ENCODE data around the gene EPG5.
"Not testable (repeated sequence)": the region's sequence is repeated elsewhere in the genome, so short reads cannot be mapped to it uniquely, and the experiment has no call there.

EPG5 gene

GRCh38 chr18:45967007-45967706 lies at the start of gene EPG5:
Gene EPG5 (minus strand): TSS chr18:45967329. CDS start chr18:45967239, 90 bp downstream.
- peak; percentile 92 for DNase-seq

DNA sequence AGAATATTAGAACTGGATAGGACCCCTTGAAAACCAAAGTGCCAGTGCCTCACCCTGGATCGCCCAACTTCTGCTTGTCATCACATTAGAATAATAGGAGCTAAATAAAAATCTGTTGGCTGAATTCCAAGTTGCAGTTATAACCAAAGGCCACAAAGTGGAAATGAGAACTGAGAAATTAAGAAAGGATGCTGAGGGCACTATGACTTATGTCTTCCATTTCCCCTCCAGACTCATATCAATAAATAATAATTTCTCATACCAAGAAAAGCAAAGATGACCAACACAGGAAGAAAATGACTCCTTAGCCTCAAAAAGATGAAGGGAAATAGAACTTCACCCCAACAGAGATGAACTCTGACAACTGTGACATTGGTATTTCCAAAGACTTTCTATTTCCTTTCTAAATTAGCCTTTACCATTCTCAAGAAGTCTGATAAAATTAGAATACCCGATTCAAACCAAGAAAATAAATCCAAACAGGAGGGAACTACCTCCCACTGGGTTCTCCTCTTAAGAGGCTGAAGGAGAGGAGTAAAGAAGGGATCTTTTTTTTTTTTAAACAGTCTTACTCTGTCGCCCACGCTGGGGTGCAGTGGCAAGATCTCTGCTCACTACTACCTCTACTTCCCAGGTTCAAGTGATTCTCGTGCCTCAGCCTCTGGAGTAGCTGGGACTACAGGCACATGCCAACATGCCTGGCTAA lies 46.5 kb upstream of the EPG5 start:
- no peak for DNase-seq

GRCh38 chr18:46010676-46011075 lies 43.5 kb upstream of the EPG5 start:
- no peak for DNase-seq

GRCh38 chr18:46010050-46010449 lies 42.9 kb upstream of the EPG5 start:
- DNase-seq = no peak

- no peak for DNase-seq
Observed at GRCh38 chr18:46009125-46009840, 42.2 kb upstream of the EPG5 start.

DNA sequence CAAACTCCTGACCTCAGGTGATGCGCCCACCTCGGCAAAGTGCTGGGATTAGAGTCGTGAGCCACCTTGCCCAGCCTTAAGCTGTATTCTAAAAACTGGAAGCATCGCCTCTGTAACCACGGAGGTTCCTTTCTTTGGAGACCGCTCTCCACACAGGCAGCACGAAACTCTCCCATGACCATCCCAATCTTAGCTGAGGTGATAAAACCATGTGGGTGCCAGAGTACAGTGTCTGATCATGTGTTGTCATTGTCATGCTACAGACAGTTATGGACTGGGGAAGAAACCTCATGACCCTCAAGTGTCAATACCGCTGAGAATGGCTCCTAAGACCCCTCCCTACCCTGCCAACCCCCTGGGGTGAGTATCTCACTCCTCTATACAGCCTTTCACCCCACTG lies 41.4 kb upstream of the EPG5 start:
- DNase-seq = no peak

- no peak for DNase-seq
Observed at GRCh38 chr18:46007165-46007564, 40.0 kb upstream of the EPG5 start.

- no peak for DNase-seq
Observed at GRCh38 chr18:46002934-46003333, 35.8 kb upstream of the EPG5 start.

DNA sequence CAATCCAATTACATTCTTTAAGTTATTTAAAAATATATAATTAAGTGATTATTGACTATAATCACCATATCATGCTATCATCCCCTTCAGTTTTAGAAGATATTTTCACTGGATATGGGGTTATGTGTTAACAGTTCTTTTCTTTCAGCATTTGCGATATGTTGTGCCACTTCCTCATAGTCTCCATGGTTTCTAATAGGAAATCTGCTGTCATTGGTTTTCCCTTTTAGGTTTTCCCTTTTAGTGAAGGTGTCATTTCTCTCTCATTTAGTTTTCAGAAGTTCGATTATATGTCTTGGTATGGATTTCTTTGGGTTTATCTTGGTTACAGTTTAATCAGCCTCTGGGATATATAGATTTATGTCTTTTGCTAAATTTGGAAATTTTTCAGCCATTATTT lies 34.8 kb upstream of the EPG5 start:
- DNase-seq = no peak

DNA sequence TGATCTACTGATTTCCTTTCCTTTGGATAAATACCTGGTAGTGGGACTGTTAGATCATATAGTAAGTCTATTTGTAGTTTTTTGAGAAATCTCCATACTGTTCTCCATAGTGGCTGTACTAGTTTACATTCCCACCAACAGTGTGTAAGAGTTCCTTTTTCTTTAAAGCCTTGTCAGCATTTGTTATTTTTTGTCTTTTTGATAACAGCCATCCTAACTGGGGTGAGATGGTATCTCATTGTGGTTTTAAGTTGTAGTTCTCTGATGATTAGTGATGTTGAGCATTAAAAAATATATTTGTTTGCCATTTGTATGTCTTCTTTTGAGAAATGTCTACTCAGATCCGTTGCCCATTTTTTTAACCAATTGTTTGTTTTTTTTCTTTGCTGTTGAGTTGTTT lies 33.9 kb upstream of the EPG5 start:
- DNase-seq = no peak

GRCh38 chr18:45999536-45999935 lies 32.4 kb upstream of the EPG5 start:
- no peak for DNase-seq

DNA sequence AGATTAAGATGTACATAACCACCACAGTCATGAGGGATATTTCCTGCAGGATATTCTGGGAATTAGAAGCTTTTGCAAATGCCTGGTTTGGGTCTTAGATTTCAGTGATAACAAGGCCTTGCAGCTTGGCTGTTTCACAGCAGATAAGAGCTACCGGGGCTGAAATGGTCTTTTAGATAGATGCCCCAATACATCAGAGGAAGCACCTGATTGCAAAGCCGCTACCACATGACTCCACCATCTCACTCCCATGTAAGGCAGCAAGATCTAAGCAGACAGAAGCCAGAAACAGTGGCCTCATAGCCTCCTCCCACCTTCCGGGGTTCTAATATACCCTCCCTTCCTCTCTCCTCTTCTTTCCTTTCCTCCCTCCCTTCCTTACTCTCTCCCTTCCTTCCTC lies 31.1 kb upstream of the EPG5 start:
- peak; percentile 55 for DNase-seq

DNA sequence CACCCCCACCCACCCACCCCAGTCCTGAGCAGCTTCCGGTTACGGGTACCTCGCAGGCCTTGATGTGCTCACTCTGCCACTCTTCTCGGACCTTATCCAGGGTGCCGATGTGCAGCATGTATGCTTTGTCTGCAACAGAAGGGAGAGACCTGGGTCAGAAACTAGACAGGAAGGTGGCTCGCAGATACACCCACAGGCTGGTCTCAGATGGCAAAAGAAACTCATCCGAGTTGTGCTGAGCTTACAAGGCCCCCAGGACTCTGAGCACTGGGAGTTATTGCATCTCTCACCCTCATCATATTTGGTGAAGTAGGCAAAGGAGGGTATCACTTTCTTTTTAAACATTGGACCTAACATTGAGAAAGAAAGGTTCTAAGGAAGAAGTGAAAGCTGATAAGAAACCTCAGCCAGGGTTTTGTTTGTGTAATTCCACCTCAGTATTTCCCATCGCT lies 30.6 kb upstream of the EPG5 start:
- DNase-seq = peak; percentile 54

DNA sequence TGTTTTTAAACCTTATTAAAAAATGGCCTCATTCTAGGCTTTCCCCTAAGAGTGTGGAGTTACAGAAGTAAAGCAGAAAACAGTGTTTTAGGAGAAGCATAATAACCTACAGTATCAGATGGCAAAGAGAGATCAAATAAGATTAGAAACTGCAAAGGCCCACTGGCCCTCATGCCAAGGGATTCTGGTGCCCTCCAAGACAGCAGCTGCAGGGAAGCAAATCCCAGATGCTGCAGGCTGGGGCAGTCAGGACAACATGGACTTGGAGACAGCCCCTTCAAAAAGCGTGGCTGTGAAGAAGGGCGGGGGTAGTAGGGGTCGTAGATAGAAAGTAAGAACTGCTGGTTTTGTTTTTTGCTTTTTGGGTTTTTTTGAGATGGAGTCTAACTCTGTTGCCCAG lies 28.3 kb upstream of the EPG5 start:
- DNase-seq = no peak

GRCh38 chr18:45993438-45993837 lies 26.3 kb upstream of the EPG5 start:
- no peak for DNase-seq

DNA sequence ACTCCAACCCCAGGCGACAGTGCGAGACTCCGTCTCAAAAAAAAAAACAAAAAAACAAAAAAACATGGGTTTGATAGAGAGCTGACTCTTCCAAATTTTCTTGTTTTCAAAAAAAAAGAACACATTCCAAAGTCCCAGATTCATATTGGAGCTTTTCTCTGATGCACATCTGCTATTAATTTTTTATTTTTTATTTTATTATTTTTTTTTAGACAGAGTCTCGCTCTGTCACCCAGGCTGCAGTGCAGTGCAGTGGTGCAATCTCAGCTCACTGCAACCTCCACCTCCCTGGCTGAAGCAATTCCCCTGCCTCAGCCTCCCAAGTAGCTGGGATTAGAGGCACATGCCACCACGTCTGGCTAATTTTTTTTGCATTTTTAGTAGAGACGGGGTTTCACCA lies 25.4 kb upstream of the EPG5 start:
- DNase-seq = not testable (repeated sequence)

- DNase-seq = no peak
Observed at GRCh38 chr18:45991788-45992187, 24.7 kb upstream of the EPG5 start.

DNA sequence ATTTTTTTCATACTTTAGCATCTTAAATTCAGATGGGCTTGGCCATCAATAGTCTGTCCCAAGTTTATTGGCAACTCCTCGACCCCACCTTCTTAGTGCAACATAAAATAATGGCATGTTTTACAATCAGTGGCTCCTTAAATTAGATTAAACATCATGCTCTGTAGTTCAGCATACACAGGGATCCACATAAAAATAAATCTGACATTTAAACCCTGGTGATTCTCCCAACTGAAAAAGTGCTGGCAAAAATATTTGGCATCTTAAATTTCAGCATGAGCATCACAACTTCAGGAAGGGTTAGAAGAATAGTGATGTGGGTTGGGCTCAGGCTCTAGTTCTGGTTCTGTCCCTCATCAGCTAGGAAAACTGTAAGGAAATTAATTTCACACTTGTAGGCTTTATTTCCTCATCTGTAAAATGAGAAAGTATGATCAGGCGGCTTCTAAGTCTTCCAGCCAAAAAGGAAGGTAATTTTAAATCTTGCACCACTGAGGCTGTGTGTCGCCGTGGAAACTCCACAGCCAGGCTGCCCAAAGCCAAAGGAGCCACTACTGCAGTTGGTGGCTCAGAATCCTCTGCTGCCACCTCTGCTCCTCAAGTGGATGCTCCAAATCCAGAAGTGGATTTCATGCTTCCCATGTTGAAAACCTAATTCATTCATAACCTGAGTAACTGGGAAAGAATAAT lies 17.6 kb upstream of the EPG5 start:
- no peak for DNase-seq

DNA sequence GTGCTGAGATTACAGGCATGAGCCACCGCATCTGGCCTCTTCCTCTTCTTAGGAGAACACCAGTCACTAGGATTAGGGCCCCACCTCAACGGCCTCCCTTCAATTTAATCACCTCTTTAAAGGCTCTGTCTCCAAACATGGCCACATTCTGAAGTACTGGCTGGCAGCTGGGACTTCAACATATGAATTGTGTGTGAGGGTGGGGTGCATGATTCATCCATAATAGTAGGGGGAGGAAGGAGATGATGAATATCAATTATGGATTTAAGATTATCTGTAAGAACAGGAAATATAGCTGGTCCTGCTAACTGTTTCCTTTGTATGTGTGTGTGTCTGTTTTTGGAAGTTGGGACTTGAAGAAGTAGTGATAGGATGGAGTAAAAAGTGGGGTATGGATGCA lies 14.7 kb upstream of the EPG5 start:
- no peak for DNase-seq

- DNase-seq = no peak
Observed at GRCh38 chr18:45980229-45980628, 13.1 kb upstream of the EPG5 start.

DNA sequence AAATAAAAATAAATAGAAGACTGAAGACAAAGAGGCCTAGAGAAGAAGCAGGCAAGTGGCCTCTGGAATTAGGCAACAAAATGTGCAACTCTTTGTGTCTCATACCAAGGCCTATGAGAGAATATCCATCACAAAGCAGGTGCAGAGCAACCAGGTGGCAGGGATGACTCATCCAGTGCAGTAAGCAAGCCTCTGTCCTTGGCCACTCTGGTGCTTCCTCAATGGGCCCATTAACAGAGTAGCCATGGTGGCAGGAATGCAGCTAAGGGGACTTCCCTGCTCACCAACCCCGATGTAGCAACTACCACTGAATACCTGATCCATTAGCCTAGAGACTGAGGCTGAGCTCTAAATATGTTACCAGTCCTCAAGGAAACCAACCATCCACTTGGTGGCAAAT lies 11.0 kb upstream of the EPG5 start:
- DNase-seq = no peak

DNA sequence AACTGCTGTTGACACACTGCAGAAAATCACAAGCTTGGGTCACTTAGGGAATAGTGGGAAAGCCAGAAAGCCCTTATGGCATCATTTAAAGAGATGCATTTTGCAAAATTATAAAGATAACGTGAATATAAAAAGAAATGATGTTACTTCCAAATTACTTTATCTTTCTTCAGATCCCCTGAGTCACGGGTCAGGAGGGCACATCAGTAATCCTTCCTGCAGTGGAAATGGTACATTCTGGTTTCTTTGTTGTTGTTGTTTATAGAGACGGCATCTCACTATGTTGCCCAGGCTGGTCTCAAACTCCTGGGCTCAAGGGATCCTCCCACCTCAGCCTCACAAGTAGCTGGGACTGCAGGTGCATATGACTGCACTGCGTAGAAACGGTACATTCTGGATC lies 9.8 kb upstream of the EPG5 start:
- DNase-seq = no peak

DNA sequence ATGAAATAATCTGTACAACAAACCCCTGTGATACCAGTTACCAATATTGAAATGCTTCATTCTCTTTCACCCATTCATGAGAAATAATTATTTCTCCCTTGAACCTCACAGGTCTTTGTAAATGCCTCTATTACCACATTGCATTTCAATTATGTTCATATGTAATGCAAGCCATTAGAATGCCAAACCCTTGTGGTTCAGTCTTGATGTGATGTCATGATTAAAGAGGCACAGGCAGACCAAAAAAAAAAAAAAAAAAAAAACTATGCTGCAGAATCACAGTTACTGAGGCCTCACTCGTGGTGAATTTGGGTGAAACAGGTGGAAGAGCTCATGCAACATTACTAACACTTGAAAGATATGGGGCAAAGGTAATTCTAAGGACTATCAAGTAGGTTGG lies 9.4 kb upstream of the EPG5 start:
- no peak for DNase-seq
